Stimulated activated CD4-positive, alpha-beta T cell treated with anti-CD3 and anti-CD28 coated beads, Interleukin-15, amount 100 ng/mL, for 1 hour (primary cell): ENCODE measurements around the gene PDPR.
A peak's percentile ranks its signal among the peaks of the same experiment; 100 is the strongest.
"Not testable (repeated sequence)": the region's sequence is repeated elsewhere in the genome, so short reads cannot be mapped to it uniquely, and the experiment has no call there.

Experiments used
- DNase-seq, 2 donors: peaks; one replicate each; pipeline ENCODE4 v3.0.0-alpha.2; 2020; ENCODE audit warnings: low read depth in 1 of 2, low spot score in 1 of 2

PDPR gene

DNA sequence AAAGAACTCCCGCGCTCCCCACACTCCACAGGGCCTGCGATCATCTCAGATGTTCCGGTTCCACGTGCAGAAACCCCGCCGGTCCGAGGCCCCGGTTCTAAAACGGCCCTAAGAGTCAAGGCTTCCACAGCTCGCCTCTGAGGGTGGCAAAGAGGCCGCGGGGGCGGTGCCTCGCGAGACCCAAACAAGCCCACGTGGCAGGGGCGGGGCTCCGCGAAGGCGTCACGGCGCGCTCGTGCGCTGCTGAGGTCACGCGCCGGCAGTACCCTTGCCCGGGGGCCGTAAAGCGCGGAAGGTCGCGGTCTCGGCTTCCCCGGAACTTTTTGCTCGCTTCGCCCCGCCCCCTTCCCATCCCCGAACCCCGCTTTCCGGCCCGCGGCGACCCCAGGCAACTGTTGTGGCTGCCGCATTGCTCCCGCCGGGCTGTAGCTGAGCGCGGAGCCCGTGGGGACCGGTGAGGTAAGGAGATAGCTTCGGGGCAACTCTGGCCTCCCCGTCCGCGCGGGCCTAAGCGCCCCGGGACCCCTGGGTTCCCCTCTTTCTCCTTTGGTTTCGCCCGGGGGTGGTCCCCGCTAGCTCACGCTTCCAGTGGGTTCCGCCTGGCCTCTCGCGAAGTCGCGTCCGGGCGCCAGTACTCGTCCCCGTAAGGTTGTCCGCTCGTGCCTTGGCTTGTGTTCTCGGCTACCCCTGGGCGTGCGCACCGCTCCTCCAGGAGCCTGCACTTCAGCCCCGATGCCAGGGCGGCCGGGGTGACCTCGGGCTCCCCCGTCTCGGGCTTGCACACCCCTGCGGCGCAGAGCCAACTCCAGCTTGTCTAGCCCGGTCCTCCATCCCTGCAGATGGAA, at the start of gene PDPR:
Gene PDPR, plus strand, starts transcription at position 351 of the 845 bp plus-strand sequence. CDS start 6,161 bp downstream, outside the sequence.
- DNase-seq: peak; percentile 89 to 92

DNA sequence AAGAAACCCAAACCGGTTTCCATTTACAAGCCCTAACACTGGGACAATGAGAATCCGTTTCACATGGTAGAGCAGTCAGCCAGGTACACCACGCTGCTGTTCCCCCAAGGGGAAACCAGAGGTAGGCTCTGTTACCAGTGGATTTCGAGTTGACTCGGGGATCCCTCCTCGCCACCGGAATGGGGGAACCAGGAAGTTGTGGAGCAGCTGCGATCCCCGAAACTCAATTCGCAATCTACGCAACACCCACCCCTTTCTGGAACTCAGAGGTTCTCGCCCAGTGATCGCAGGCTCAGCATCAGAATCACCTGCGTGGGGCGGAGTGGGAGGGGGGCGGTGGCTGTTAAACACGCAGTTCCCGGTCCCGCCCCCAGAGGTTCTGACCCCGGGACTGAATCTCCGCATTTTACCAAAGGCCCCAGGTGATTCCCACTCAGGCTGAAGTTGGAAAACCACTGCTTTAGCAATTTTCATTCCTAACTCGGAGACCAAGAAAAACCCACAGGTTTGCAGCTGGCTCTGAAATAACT, 49.2 kb upstream of the PDPR start:
- DNase-seq: peak; percentile 40 to 57

DNA sequence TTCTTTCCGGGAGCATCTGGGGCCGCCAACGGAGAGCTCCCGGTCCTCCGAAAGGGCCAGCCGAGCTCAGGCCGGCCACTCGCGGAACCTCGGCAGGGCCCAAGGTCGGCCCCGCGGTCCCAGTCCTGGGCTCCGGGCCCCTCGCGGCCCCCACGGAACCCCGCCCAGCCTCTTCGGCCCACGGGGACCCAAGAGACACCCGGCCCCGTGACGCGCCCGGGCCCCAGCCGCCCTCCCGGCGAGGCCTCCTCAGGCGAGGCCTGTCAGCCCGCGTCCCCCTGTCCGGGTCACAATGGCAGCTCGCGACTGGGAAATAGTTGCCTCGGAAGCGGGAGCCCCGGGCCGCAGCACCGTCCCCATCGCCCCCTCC, 48.8 kb upstream of the PDPR start:
- DNase-seq: not testable (repeated sequence)

DNA sequence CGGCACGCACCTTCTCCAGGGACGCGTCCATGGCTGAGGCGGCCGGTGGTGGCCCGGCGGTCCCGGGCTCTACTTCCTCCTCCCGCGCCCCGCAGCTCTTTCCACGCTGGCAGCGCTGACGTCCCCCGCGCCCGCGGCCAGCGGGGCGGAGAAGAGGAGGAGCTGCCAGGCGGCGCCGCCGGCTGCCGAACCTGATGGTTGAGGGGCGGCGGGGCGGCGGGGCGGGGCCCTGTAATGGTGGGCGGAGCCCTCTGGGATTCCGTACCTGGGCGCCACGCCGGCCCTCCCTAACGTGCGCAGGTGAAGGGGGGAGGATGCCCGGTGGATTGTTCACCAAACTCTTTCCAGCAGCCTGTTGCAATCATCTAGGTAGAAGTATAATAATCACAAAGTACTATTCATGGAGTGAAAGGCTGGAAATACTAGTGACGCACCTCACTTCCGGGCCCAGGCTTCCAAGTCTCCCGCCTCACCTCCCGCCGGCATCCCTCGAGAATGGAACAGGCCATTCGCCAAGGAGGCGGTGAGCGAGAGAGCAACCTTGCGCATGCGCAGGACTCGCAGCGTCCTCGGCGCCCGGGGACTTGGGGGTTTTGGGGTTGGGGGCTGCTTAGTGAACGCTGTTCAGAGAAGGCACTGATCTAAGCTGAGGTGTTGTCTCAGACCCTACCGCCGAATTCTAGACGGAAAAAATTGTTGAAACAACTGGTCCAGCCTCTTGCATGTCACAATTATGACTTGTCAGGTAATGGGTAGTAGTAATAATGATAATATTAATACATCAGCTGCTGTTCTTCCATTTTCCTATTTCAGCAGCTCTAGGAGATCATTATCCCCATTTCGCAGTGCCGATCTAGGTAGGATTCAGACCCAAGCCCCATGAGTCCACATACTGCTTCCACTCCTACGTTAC, 48.1 kb upstream of the PDPR start:
- peak; percentile 89 to 90 for DNase-seq

DNA sequence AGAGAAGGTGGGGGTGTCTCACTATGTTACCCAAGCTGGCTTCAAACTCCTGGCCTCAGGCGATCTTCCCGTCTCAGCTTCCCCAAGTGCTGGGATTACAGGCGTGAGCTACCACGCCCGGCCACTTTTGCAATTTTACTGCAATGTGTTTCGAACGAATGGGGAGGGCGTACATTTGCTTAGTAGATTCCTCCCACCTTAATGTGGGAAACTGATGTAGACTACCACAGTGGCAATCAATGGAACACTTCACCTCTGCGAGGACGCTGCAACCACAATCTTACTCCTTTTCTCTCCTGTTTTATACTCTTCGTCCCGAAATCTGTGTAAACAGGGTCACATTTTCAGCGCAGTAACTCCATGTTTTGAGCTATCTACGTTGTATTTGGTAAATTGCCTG, 47.4 kb upstream of the PDPR start:
- DNase-seq: not testable (repeated sequence)

DNA sequence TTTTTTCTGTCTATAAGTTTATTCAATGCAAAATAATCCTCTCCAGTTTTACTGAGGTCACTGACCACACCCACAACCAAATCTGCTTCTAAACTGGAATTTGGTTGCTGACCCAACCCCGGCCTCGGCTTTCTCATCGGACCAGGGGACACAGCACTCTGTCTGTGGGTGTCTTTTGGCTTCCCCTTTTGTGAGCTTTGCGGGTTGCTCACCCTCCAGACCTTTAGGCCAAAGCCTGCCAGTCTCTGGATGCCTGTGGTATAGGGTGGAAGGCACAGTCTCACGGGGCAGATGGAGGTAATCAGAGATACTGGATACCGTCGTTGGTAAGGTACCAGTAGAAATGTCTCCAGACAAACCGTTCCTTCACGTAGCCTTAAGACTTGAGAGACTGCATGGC, 35.1 kb upstream of the PDPR start:
- DNase-seq: not testable (repeated sequence)

DNA sequence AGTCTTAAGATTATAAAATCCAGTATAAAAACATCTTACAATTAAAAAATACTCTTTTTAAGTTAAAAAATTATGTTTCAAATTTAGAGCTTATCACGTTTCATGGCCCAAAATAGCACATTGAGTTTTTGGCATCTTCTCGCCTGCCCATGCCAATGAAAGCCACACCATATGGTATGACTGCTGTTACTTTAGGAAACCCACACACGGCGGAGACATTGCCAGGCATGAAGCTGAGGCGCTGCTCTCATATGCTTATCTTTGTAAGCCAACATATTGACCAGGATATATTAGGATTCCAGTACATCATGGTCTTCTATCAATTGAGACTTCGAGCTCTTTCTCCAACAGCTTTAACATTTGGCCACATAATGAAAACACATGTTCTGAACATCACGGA, 32.9 kb upstream of the PDPR start:
- DNase-seq: not testable (repeated sequence)

DNA sequence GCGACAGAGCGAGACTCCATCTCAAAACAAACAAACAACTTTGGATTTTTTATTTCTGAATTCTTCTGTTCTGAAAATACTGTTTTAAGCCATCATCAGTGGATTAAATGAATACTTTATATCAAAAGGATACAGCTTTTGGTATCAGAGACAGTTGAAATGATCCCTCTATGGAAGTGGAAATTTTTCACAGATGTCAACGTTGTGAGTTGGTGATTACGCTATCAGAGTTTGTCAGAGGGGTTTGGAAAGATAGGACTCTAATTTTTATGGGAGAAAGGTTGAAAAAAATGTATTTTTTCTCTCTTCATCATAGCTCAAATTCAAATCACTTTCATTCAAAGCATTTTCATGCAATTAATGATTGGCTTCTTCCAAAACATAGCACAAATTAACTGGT, 30.2 kb upstream of the PDPR start:
- DNase-seq: not testable (repeated sequence)

DNA sequence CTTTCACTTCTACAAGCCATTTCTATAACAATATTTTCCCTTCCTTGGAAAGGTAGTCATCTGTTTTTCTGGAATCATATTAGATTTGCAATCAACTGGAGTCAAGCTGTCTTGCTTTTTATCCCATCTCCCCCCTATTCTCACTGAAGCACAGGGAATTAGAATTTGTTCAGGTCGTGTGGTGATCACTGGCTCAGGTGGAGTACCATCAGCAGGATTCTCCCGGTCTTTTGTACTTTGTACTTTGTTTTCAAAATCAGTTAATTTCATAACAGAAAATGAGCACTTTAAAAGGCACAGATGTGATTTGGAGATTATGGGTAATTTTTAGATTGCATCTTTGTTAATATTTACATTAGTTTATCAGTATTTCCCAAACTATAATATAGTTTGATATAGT, 26.0 kb upstream of the PDPR start:
- DNase-seq: not testable (repeated sequence)

DNA sequence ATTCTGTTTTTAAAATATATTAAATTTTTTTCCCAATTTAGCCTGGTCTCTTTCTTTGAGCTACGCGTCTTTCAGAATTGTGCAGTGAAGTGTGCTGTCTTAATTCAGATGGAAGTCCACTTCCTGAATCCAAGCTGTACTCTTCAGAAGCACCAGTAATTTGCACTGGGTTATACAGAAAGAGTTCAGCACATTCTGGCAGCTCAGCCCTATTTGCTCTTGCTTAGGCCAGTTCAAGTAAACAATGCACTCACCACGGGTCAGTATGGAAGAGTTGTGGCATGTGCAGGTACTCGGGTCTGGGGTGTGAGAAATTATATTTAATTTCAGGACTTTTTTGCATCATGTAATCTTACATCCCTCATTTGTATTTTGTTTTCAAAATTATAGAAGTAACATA, 25.3 kb upstream of the PDPR start:
- DNase-seq: not testable (repeated sequence)

DNA sequence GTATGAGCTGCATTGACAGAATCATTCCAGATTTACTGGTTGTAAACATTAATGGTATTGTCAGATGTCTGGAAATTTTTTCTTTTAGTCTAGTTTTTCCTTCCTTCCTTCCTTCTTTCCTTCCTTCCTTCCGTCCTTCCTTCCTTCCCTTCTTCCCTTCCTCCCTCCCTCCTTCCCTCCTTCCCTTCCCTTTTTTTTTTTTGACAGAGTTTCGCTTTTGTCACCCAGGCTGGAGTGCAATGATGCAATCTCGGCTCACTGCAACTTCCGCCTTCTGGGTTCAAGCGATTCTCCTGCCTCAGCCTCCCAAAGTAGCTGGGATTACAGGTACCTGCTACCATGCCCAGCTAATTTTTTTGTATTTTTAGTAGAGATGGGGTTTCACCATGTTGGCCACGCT, 24.8 kb upstream of the PDPR start:
- not testable (repeated sequence) for DNase-seq

DNA sequence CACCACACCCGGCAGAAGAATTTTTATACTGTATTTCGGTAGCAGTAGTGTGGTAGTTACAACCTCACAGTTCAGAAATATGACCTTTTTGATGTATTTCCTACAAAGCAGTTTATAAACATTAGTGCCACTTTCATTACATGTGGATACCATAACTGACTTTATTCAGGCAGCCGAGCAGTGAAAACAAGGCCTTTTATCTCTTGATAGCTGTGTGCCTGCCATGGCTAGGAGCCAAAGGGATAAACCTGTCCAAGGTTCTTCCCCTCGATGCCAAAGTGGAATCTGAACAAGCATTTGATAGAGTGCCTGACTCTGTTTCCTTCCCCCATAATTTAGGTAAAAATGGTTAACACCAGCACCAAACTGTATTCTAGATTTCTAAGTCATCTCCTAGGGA, 23.0 kb upstream of the PDPR start:
- not testable (repeated sequence) for DNase-seq

DNA sequence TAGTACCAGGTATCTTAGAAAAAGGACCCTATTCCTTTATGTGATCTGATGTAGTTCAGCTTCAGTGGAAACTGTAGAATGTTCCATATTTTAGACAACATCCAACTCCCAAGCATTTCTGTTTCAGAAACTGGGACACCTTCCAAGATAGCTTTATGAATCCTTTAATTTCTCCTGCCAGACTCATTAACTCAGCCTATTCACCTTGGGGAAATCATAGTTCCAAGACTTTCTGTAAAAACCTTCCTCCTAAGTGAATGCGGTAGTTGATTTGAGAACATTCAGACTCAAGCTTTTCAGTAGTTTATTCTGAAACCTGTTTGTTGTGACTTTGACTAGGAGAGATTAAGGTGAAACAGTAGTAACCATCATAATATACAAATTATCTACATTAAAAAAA, 20.0 kb upstream of the PDPR start:
- DNase-seq: not testable (repeated sequence)

DNA sequence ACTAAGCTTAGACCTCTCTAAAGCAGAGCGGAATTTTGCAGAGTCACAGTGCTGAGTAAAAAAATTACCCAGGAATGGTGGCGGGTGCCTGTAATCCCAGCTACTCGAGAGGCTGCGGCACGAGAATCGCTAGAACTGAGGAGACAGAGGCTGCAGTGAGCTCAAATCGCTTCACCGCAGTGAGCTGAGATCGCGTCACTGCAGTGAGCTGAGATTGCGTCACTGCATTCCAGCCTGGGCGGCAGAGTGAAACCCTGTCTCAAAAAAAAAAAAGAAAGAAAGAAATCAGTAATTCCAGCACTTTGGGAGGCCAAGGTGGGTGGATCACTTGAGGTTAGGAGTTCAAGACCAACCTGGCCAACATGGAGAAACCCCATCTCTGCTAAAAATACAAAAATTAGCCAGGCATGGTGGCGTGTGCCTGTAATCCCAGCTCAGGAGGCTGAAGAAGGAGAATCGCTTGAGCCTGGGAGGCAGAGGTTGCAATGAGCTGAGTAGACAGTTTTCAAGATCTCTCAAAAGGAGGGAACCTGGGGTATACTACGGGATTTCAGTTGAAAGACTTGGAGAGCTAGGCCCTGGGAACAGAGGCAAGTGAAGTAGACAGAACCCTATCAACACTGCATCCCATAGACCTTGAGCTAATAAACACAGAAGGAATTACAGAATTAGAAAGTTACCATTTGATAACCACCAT, 4.4 kb upstream of the PDPR start:
- not testable (repeated sequence) for DNase-seq

DNA sequence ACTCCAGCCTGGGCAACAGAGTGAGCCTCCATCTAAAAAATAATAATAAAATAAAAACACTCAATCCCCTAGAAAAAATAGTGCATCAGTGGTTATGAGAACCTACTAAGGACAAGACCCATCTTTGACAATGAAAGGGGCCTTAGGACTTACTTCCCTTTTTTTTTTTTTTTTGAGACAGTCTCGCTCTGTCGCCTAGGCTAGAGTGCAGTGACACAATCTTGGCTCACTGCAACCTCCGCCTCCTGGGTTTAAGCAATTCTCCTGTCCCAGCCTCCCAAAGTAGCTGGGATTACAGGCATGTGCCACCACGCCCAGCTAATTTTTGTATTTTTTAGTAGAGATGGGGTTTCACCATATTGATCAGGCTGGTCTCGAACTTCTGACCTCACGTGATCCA, 2.0 kb upstream of the PDPR start:
- not testable (repeated sequence) for DNase-seq

DNA sequence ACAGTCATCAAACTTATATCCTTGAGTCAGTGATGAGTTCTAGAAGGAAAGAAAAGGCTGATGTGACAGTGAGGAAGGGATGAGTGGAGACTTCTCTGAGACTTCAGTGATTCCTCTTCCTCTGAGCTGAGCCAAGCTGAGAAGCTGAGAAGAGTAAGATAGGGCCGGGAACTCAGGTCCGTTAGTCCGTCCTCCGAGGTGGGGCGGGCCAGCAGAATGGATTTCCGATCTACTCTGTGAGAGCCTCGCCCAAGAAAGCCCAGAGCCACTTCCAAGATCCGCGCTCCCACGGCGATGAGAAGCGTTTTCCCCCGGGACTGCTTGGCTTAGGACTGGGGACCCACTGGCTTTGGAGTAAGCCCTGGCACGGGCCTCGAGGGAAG, 542 bp upstream of the PDPR start:
- DNase-seq: not testable (repeated sequence)

DNA sequence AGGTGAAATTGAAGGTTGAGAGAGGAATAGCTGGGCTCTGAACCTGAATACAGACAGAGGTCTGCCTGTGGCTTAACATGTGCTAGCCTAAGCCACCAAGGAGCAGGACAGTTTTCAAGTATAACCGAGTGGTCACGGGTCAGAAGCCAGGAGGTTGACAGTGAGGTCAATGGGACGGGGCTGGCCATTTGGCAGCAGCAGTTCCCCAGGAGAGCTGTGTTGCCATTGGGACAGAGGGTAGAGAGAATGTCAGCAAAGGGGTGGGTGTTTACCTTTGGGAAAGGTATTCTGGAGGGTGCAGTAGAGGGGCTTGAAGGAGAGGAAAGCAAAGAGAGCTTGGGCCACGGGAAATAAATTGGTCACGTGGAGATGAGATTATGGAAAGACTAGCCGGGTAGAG, 4.2 kb downstream of the PDPR start:
- DNase-seq: not testable (repeated sequence)

DNA sequence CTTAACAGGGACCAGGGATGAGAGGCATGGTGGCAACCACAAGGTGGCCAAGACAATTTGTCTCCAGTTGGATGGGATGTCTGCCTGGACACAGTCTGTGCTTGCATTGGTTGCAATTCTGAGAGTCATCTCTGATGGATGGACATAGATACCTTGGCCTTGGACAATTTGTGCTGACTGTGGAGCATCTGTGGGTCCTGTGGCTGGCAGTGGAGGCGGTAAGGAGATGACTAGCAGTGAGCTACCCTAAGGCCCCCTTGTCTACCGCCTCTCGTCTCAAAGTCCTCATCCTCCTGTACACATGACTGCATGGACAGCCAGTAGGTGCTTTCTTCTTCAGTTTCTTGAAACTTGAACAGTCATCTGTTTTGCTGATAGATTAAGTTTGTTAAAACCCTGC, 4.6 kb downstream of the PDPR start:
- not testable (repeated sequence) for DNase-seq

DNA sequence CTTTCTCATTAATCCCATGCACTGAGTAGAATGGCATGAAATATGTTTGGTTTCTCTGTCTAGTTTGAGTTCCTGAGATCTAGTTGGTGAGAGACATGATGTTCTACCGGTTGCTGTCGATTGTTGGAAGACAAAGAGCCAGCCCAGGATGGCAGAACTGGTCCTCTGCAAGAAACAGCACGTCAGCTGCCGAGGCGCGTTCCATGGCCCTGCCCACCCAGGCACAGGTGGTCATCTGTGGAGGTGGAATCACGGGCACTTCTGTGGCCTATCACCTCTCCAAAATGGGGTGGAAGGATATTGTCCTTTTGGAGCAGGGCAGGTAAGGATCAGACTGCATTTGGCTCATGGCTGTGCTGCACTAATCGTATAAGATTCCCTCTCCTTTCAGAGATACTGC, 6.3 kb downstream of the PDPR start:
- DNase-seq: not testable (repeated sequence)

DNA sequence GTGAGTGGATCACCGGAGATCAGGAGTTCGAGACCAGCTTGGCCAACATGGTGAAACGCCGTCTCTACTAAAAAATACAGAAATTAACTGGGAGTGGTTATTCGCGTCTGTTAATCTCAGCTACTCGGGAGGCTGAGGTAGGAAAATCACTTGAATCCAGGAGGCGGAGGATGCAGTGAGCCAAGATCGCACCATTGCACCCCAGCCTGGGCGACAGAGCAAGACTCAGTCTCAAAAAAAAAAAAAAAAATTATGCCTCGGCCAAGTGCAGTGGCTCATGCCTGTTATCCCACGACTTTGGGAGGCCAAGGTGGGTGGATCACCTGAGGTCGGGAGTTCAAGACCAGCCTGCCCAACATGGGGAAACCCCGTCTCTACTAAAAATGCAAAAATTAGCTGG, 9.7 kb downstream of the PDPR start:
- not testable (repeated sequence) for DNase-seq

DNA sequence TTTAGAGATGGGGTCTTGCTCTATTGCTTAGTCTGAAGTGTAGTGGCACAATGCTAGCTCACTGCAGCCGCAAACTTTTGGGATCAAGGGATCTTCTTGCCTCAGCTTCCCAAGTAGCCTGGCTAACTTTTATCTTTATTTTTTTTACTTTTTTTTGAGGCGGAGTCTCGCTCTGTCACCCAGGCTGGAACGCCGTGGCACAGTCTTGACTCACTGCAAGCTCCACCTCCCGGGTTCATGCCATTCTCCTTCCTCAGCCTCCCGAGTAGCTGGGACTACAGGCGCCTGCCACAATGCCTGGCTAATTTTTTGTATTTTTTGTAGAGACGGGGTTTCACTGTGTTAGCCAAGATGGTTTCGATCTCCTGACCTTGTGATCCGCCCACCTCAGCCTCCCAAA, 12.1 kb downstream of the PDPR start:
- not testable (repeated sequence) for DNase-seq
